HT-29 (cell line): Measurements from ENCODE around the gene DYSF. TPM values are rescaled to one million over a fixed set of nuclear protein-coding genes. Genes with fewer than 3 reads are reported as not detected.

Source experiments
- DNase-seq: peaks from one replicate; pipeline ENCODE4 v3.0.0-alpha.2; 2015; ENCODE audit warnings: low spot score
- total RNA-seq: library from RNA; depleted of rRNA; stranded (reverse); fragments of >200 nt; shearing (Covaris generic); gene quantifications from 2 replicates; pipeline ENCODE4 v1.2.3, GENCODE V29; 2014

DYSF gene
- total RNA-seq, 1 experiment from 2014 or later: not detected

DNA sequence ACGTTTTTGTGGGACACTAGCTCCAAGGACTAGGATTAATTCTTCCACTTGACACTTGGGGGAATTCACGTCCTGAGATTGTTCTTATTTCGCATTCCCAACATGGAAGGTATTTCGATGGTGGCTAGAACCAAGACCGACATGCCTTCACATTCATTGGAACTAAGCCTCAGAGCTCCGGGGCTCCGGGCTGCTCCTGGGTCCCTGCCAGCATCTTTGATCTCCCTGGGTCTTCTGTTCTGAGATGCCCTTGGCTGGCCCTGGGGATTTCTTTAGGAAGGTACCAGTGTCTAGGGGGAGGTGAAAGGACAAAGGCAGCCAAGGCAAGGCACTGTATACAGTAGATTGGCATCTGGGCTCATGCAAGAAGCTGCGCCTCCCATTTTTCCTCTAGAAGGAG, 76.8 kb downstream of the DYSF start:
- no peak for DNase-seq

DNA sequence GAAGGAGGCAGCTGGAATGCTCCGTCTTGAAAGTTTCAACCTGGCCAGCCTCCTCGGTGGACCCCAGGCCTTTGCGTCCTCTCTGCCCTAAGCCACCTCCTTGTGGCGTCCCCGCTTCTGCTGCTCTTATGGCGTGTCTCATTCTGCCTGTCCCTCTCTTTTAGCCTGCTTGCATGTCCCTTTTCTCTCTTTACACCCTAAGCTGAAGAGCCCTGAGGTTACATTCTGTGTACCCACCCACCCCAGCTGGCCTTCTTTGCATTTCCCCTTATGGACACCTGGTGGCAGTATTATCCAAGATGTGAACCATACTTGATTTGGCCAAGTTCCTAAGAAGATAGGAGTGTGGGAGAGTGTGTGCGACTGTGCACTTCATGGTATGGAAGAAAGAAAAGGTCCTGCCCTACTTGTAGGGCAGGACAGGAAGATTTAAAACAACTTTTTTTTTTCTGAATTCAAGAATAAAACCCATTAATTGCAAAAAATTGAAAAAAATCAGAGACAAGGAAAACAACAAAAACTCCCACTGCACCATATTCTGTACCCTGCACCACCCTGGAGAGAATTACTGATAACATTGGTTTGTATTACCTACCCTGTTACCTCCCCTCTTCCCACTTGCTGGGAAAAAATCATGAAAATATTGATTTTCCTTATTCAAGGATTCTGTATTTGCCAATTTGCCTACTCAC, 77.4 kb downstream of the DYSF start:
- peak; percentile 55 for DNase-seq

DNA sequence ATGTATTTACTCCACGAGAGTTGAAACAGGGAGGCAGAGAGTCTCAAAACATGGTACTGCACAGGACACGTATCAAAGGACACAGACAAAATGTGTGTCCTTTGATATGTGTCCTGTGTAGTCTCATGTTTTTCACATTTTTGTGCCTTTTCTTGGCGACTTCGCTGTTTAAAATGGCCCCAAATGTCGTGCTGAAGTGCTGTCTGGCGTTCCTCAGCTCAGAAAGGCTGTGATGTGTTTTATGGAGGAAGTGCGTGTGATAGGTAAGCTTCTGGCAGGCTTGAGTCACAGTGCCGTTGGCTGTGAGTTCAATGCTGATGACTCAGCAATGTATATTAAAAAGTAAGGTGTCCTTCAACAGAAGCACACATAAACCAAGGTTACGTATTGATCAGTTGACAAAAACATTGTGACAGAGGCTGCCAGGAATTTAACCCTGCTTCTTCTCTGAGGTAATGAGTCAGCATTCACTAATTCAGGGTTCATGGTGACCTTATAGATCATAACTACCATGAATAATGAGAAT, 78.2 kb downstream of the DYSF start:
- no peak for DNase-seq

DNA sequence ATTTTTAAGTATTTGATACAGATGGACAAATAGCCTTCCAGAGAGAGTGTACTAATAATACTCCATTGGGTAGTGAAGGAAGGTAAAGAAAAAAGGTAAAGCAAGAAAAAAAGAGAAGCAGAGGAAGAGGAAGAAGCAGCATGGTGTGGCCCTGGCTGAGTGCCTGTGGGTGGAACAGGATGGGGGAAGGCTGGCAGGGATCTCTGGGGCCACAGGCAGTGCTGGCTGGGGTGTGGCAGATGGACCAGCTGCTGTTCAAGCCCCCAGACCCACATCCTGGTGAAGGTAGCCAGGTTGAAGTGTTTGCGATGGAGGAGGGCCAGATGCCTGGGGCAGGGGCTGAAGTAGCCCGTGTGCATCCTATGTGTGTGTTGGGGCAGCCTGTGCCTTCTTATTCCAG, 79.0 kb downstream of the DYSF start:
- no peak for DNase-seq

DNA sequence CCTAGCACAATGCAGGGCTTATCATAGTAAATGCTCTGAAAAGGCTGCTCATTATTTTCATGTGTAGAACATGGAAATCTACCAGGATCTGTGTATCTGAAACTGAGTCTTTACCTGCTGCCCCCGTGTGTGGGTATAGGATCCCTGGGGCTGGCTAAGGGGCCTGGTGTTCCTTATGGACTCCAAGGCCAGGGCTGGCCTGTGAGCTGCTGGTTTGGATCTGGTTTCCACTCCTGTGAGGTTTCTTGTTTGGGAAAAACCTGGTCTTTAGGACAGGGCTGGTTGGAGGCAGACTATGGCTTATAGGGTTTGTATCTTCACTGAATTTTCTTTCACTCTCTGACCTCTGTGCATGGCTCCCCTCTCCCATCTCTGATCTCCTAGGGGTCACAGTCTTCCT, 80.8 kb downstream of the DYSF start:
- no peak for DNase-seq

DNA sequence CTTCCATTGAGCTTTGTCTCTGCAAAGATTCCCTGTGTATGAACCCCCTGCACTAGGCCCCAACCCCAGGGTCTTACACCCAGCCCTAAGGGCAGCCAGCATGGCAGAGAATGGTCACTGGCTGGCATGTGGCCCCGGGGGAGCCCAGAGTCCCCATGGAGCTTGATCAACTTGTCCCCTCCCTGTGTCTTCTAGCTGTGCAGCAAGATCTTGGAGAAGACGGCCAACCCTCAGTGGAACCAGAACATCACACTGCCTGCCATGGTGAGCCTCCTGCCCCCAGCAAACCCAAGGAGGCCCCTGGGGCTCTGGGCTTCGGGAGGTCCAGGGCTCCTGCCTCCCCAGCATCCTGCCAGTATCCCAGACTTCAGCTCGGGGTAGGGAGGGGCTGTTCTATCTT, 81.5 kb downstream of the DYSF start:
- DNase-seq: no peak

DNA sequence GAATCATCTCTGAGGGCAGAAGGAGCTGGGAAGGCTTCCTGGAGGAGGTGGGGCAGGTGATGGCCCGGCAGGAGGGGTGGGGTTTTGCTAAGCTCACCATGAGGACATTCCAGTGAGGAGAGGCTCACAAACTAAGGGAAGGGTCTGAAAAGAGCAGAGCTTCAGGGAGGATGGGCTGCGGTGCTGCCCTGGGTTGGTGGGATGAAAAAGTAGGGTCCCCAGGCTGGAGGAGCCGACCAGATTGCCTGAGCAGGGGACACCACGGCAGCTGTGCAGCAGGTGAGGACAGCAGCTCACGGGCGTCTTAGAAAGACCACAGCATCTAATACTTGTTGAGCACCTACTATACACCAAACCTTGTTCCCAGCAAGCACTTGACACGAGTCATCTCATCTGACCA, 82.2 kb downstream of the DYSF start:
- DNase-seq: no peak

DNA sequence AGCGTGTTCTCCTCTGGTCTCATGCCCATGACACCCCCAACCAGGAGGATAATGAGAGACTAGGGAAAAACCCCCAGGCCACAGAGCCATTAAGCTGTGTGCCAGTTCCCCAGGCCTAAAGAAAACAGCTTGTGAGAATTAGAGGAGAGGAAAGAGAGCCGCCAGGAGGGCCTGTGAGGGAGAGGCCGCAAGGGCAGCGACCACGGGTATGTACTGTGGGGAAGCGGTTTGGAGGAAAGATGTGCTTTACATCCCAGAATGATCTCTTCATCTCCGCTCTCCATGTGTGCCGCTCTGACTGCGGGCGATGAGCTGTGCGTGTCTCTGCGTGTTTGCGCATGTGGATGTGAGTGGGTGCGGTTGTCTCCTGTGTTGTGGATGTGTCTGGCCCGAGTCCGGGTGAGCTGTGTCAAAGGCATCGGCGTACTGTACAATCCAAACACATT, 82.9 kb downstream of the DYSF start:
- no peak for DNase-seq

DNA sequence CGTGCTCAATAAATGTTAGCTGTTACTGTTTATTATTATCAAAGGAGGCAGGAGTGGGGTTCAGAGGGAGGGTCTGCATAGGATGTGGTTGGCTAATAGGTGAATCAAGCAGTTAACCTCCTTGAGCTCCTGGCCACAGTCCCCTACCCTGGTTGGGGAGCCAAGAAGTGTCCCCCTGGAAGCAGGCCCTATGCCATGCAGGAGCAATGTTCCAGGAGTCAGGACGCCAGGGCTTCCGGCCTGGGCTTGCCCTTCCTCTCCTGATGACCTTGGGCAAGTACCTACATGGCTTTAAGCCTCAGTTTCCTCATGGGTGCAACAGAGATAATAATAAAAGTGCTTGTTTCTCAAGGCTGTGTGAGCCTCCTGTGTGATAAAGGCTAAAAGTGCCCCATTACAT, 84.9 kb downstream of the DYSF start:
- no peak for DNase-seq

DNA sequence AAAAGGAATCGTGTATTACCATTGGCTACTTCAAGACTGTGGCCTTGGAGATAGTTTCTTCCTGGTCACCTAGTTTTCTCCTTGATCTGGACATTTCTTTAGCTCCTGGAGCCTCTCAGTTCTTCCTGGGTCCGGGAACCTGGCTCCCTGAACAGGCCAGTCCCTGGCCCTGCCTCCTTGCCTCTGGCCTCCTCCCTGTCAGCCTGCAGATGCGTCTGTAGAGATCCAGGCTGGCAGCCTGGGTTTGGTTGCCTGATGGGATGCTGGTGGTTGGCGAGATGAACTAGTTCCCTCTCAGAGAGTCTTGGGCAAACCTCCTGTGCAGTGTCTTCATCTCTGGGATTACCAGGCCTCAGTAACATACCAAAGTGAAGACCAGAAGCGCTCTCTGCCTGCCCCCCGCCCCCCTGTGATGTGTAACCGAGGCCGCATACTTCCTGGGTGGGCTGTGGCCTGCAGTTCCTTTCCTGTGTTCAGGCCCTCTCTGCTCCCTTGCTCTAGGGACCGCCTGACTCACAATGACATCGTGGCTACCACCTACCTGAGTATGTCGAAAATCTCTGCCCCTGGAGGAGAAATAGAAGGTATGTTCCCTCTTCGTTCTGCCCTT, 85.4 kb downstream of the DYSF start:
- DNase-seq: no peak

DNA sequence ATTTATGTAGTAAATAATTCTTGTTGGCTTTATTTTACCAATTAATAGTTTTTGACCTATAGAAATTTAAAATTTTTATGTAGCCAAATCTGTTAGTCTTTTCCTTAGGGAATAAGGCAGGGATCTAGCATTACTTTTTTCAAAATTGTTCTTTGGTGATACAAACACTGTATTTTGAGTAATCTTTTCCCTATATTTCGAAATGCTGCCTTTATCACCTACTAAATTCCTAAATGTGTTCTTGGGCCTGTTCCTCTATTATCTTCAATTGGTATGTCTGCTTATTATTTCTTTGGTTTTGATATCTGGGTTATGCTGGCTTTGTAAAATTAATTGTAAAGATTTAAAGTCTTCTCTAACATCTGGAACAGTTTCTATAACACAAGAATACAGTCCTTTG, 87.5 kb downstream of the DYSF start:
- DNase-seq: no peak

DNA sequence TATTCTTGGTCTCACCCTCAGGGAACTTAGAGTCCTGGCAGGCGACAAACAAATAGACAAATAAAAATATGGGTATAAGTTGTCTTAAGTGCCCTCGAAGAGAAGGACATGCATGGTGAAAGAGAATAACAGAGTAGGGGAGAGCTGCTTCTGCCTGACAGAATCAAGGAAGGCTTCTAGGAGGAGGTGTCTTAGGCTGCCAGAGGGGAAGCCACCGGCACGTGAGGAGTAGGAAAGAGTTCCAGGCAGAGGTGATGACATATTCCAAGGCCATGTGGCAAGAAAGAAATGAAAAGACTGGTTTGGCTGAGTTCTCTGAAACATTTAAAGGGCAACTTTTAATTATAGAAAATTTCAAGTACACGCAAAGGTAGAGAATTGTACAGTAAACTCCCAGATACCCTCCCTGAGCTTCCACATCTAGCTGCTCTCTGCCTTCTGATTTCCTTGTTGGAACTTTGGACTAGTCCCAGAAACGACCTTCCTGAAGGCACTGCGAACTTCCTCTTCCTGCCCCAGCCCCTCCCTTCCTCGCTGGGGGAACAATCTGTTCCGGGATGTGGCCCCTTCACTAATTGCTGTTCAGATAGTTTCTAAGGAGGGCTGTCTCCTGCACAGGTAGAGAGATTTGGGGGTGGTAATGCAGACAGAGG, 91.7 kb downstream of the DYSF start:
- DNase-seq: peak; percentile 23

DNA sequence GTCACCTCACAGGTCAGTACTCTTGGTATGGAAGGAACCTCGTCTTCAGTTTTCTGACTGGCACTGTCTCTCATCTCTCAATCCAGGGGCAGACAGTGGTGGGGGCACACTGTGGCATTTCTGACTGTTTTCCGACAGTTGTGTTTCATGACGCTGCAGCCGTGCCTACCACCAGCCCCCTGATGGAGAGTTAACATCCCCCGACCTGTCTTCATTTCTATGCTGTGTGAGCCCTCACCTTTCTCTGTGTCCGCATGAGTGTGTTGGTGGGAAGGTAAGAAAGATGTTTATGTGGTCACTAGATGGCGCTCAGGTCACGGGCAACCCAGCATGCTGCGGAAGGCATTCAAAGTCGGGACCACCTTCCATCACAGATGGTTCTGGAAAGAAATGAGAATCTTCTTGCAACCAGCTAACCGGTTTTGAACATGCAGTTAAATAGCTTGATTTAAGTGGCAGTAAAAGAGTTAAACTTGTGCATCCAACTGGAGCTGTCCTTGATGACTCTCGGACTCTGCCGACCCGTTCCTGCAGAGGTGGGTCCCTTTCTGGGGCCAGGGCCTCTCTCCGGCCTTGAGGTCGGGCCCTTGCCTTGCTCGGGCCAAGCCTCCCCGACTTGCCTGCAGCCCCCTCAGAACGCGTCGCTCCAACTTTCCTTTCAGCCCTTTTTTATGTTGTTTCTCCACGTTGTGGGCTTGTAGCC, 92.4 kb downstream of the DYSF start:
- peak; percentile 67 for DNase-seq

DNA sequence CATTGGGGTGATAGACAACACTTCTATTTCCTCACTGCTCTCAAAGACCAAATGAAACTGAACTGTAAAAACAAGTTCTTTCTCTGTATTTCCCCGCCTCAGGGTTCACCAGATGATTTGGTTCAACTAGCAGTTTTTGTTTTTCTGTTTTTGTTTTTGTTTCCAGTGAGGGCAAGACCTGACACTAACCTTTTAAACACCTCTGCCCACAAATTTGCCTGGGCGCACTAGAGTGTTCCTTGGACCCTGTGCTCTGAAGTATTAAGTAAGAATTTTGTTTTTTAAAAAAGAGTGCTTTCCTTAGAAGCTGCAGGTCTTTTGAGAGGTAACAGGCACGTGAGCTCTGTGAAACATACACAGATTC, 92.9 kb downstream of the DYSF start:
- no peak for DNase-seq

DNA sequence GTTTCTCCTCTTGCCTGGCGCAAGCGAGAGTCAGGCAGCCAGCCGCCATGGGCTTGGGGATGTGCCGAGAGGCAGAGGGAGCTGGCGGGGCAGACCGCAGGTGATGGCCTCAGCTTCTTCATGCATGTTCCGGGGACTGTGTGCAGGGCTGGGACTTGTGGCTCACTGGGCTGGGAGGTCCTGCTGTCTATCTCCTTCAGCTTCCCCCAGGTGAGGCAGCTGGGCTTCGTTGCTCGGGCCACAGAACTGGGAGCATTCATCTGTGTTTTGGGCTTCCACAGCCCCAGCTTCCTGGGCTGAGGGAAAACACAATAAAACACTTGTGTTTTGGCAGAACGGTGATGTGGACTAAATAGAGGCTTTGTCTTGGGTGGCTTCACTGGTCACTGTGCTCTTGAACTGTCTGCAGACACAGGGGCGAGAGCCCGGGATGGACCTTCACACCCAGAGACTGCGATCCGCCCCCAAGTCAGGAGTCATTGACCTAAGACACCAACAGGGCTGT, 93.5 kb downstream of the DYSF start:
- DNase-seq: no peak

DNA sequence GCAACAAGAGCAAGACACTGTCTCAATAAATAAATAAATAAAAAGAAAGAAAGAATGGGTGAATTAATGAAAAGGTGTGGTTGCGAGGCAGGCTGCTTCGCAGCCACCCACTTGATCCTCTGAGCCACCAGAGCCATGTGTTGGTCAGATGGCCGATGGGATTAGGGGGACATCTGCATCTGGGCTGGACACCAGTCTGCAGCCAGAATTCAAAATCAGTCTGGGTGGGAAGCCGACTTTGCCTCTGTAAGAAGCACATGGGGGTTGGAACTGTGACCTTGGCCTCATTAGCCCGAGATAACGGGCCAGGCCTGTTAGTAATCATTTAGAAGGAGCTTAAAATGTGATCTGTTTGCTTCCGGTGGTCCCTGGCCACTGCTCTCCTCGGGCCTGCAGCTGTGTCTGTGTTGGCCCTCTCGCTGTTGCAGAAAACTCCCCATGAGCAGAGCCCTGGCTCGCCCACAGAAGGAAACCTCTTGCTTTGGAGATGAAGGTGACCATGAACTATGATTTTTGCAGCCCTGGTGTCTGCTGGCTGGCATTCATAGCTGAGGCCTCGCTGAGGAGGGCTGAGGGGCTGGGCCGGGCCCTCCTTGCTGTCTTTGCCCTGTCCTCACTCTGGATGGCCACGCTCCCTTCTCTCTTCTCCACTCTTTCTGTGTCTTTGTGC, 94.4 kb downstream of the DYSF start:
- no peak for DNase-seq

DNA sequence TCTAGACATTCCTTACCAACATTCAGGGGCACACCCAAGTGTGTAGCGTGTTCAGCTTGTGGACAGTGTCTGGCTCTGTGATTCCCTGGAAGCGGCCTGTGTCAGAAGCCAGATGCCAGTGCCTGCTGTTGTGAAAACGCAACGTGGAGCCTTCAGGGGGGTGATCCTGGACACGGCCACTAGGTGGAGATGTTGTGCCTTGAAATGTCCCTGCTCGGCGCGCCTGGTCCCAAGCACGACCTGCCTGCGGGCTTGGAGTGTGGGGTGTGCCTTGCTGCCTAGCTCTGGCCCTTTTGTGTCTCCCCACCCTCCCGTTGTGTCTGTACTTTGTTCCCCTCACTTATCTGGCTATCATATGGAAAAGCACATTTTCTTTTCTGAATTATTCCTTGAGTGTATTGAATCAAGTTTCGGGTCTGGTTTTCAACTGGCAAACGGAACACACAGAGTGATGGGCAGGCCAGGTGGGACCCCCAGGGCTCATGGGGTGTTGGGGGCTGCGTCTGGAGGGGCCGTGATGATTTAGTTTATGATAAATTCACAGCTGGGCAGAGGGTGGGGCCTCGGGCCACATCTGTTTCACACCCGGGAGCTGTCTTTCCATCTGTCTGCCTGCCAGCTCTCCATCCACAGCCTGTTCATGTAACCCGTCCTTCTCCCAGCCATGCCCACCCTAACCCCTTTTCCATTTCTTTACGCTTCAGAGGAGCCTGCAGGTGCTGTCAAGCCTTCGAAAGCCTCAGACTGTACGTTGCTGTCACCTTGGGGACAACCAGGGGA, 95.5 kb downstream of the DYSF start:
- DNase-seq: peak; percentile 61

DNA sequence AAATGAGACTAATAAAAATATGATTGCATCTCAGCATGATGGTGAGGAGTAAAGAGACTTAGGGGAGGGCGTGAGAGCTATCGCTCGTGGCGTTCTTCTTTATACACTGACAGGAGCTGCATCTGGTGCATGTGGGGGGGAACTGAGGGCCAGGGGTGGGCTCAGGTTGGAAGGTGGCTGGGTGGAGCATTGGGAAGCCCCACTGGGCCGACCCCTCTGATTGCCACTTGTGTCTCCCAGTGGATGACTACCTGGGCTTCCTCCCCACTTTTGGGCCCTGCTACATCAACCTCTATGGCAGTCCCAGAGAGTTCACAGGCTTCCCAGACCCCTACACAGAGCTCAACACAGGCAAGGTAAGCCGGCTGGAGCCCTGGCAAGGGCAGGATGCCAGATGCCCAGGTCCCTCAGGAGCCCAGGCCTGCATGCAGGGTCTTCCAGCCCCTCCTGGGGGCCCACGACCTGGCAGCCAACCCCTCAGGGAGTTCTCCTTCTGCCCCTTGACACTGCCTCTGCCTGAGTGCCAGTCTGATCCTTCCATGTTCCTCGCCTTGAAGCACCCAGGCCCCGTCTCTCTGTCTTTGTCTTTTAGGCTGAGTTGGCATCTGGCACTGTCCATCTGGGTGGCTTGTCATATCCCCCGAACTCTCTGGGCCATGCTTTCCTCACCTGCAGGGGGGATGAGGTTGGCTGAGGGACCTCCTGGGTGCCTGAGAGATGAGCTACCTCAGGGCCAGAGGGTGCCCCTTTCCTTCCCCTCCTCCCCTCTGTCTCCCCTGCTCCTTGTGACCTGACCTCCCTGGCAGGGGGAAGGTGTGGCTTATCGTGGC, 97.7 kb downstream of the DYSF start:
- DNase-seq: no peak

DNA sequence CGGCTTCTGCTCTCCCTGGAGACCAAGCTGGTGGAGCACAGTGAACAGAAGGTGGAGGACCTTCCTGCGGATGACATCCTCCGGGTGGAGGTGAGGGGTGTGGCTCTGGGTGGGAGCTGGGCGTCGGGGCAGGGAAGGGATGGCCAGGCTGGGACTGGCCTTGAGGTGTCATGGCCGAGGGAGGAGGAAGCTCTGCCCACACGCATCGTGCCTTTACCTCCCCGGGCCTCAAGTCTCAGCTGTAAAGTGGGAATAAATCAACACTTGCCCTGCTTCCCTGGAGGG, 98.2 kb downstream of the DYSF start:
- DNase-seq: no peak

DNA sequence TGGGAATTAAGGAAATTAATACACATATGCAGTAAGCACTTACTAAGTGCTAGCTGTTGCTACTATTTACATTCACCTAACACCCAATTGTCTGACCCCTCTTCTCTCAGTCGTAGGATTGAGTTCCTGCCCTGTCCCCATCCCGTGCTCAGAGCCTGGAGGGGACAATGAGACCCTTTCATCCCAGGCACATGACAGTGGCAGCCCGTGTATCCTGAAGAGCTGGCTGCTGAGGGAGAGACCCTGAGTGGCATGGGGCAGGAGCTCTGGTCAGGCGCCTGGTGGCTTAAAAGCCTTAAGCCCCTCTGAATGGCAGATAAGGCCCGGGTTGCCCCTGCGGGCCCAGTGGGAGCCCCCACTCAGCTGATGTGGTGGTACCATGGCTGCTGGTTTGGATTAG, 99.0 kb downstream of the DYSF start:
- no peak for DNase-seq
